ENCODE measurements around the gene SLIT2.

Gene SLIT2

GRCh38 chr4:20278195-20278594 is 26.5 kb downstream of the SLIT2 start:
- TF ChIP-seq GATA2 (IDR thresholded peaks at IDR 0.05; ENCODE audit: low read depth, low read length) = no peak
- TF ChIP-seq GATA3 (IDR thresholded peaks at IDR 0.05; ENCODE audit: low read depth, low read length) = no peak

- no peak for TF ChIP-seq GATA2 (IDR thresholded peaks at IDR 0.05; ENCODE audit: low read depth, low read length)
- no peak for TF ChIP-seq GATA3 (IDR thresholded peaks at IDR 0.05; ENCODE audit: low read depth, low read length)
These were observed 27.7 kb downstream of the SLIT2 start for GRCh38 chr4:20279381-20279780.

DNA sequence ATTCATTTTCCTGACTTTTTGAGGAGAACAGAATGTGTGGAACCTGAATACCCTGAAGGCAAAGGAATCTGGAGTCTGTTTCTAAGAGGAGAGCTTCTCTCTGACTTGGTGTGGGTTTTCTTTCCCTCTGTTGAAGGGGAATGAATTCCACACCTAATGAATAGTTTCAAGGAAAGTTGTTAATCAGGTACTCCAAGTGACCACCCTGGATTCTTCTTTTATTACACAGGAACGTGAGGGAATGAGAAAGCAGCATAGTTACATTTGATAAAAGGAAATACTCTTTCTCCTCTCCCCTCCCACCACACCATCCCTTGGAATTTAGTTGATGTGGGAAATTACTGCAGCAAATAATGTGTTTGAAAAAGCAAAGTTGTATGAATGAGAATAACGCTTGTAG is 29.7 kb downstream of the SLIT2 start:
- TF ChIP-seq GATA2 (IDR thresholded peaks at IDR 0.05; ENCODE audit: low read depth, low read length) (no peak), GATA3 (IDR thresholded peaks at IDR 0.05; ENCODE audit: low read depth, low read length) (no peak)

DNA sequence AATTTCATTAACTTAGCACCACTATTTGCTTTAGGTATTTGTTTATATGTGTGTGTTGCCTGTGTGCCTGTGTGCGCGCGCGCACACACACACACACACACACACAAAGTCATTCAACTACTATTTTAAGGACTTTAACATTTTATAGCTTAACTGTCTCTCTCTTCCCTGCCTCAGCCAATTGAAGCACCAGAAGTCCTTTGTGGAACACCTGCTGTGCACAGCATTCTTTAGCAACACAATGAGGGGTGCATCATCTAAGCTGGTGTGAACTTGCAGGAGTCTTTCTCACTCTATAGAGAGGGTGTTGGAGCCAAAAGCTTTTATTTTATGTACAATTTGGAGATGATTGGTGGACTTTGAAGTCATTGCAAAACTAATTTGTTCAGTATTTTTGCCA is 31.3 kb downstream of the SLIT2 start:
- no peak for TF ChIP-seq GATA3 (IDR thresholded peaks at IDR 0.05; ENCODE audit: low read depth, low read length)
- TF ChIP-seq GATA2 (IDR thresholded peaks at IDR 0.05; ENCODE audit: low read depth, low read length) = no peak

GRCh38 chr4:20284990-20285389 is 33.3 kb downstream of the SLIT2 start:
- TF ChIP-seq GATA2 (IDR thresholded peaks at IDR 0.05; ENCODE audit: low read depth, low read length) (no peak), GATA3 (IDR thresholded peaks at IDR 0.05; ENCODE audit: low read depth, low read length) (no peak)

DNA sequence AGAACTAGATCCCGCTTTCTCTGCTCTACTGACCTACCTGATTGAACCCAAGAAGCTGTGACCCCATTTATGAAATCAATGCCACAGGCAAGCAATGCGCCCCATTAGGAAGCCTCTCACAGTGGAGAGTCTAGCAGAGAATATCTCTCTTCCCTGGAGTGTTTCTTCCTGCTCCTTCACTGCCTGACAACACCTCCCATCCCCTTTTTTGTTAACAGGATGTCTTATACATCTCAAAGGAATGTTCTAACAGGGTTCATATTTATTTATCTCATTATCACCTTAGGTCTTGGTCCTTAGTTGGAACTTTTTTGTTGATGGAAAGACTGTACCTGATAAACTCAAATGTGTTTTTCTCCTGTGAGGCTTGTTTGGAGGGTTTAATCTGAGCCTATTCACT is 35.5 kb downstream of the SLIT2 start:
- no peak for TF ChIP-seq GATA3 (IDR thresholded peaks at IDR 0.05; ENCODE audit: low read depth, low read length)
- no peak for TF ChIP-seq GATA2 (IDR thresholded peaks at IDR 0.05; ENCODE audit: low read depth, low read length)

GRCh38 chr4:20288047-20288650 is 36.4 kb downstream of the SLIT2 start:
- no peak for TF ChIP-seq GATA2 (IDR thresholded peaks at IDR 0.05; ENCODE audit: low read depth, low read length)
- no peak for TF ChIP-seq GATA3 (IDR thresholded peaks at IDR 0.05; ENCODE audit: low read depth, low read length)

- no peak for TF ChIP-seq GATA2 (IDR thresholded peaks at IDR 0.05; ENCODE audit: low read depth, low read length)
- TF ChIP-seq GATA3 (IDR thresholded peaks at IDR 0.05; ENCODE audit: low read depth, low read length) = no peak
These were observed 37.3 kb downstream of the SLIT2 start for GRCh38 chr4:20288846-20289512.

GRCh38 chr4:20289782-20290181 is 38.1 kb downstream of the SLIT2 start:
- TF ChIP-seq GATA2 (IDR thresholded peaks at IDR 0.05; ENCODE audit: low read depth, low read length) = no peak
- TF ChIP-seq GATA3 (IDR thresholded peaks at IDR 0.05; ENCODE audit: low read depth, low read length) = no peak

GRCh38 chr4:20292739-20293138 is 41.0 kb downstream of the SLIT2 start:
- TF ChIP-seq GATA2 (IDR thresholded peaks at IDR 0.05; ENCODE audit: low read depth, low read length) (no peak), GATA3 (IDR thresholded peaks at IDR 0.05; ENCODE audit: low read depth, low read length) (no peak)

- TF ChIP-seq GATA2 (IDR thresholded peaks at IDR 0.05; ENCODE audit: low read depth, low read length) (no peak), GATA3 (IDR thresholded peaks at IDR 0.05; ENCODE audit: low read depth, low read length) (no peak)
These were observed 45.6 kb downstream of the SLIT2 start for GRCh38 chr4:20297261-20297660.

DNA sequence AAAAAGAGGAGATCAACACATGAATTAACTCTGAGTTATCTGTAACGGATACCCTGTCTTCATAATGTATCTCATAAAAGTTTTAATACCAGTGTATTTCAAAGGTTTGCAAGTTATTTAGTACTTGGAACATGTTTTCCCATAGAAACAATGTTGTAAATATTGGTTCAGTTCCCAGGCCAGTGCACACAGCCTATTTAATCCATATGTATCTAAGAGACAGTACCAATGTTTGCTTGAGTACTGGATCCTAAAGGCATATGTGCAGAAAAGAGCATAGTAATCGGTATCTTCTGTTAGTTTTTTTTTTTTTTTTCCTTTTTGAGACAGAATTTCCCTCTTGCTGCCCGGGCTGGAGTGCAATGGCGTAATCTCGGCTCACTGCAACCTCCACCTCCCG is 46.1 kb downstream of the SLIT2 start:
- TF ChIP-seq GATA2 (IDR thresholded peaks at IDR 0.05; ENCODE audit: low read depth, low read length) = no peak
- TF ChIP-seq GATA3 (IDR thresholded peaks at IDR 0.05; ENCODE audit: low read depth, low read length) = no peak

GRCh38 chr4:20298455-20298854 is 46.8 kb downstream of the SLIT2 start:
- no peak for TF ChIP-seq GATA2 (IDR thresholded peaks at IDR 0.05; ENCODE audit: low read depth, low read length)
- TF ChIP-seq GATA3 (IDR thresholded peaks at IDR 0.05; ENCODE audit: low read depth, low read length) = no peak

GRCh38 chr4:20298986-20299385 is 47.3 kb downstream of the SLIT2 start:
- TF ChIP-seq GATA3 (IDR thresholded peaks at IDR 0.05; ENCODE audit: low read depth, low read length) (no peak), GATA2 (IDR thresholded peaks at IDR 0.05; ENCODE audit: low read depth, low read length) (no peak)

- TF ChIP-seq GATA2 (IDR thresholded peaks at IDR 0.05; ENCODE audit: low read depth, low read length) = no peak
- no peak for TF ChIP-seq GATA3 (IDR thresholded peaks at IDR 0.05; ENCODE audit: low read depth, low read length)
These were observed 47.8 kb downstream of the SLIT2 start for GRCh38 chr4:20299515-20299914.

All from SH-SY5Y (cell line).